GM21390 (cell line): ENCODE data around the gene FAM3D.

Experiments used
- ATAC-seq: cut with Tn5 transposase; IDR thresholded peaks from one replicate; pipeline ENCODE4 v1.9.1; 2021; ENCODE audit not compliant: unreplicated experiment

Gene FAM3D

GRCh38 chr3:58603606-58604005 is 63.0 kb downstream of the FAM3D start:
- no peak for ATAC-seq

- no peak for ATAC-seq
These were observed 68.7 kb downstream of the FAM3D start for GRCh38 chr3:58597770-58598310.

- no peak for ATAC-seq
These were observed 69.6 kb downstream of the FAM3D start for GRCh38 chr3:58596834-58597518.

GRCh38 chr3:58594117-58594516 is 72.5 kb downstream of the FAM3D start:
- ATAC-seq: no peak

- no peak for ATAC-seq
These were observed 74.8 kb downstream of the FAM3D start for GRCh38 chr3:58591517-58592510.

GRCh38 chr3:58588030-58588614 is 78.5 kb downstream of the FAM3D start:
- ATAC-seq: no peak

GRCh38 chr3:58586776-58587192 is 79.8 kb downstream of the FAM3D start:
- no peak for ATAC-seq

- no peak for ATAC-seq
These were observed 80.6 kb downstream of the FAM3D start for GRCh38 chr3:58585994-58586393.

- ATAC-seq: peak; percentile 94
These were observed 81.4 kb downstream of the FAM3D start for GRCh38 chr3:58585005-58585786.

- no peak for ATAC-seq
These were observed 81.9 kb downstream of the FAM3D start for GRCh38 chr3:58584690-58585004.
